Testis (tissue), 5 donors: ENCODE measurements around the gene AUP1. TPM values are rescaled to one million over a fixed set of nuclear protein-coding genes. Genes with fewer than 3 reads are reported as not detected.

Experiments
- DNase-seq: peaks from one replicate; pipeline ENCODE4 v3.0.0-alpha.2; 2019
- H3K27ac ChIP-seq, 2 donors: fragments of 200-600 bp; sonication (generic); one replicate each; pipeline ENCODE4 v1.5.1; 2019
- H3K27me3 ChIP-seq: fragments of 200-600 bp; sonication (generic); one replicate; pipeline ENCODE4 v1.5.1; 2019
- H3K36me3 ChIP-seq: fragments of 200-600 bp; sonication (generic); one replicate; pipeline ENCODE4 v1.5.1; 2017; ENCODE audit warnings: low read depth; ENCODE audit errors: missing control alignments
- H3K4me1 ChIP-seq: fragments of 200-600 bp; sonication (generic); one replicate; pipeline ENCODE4 v1.5.1; 2019
- H3K4me3 ChIP-seq, 2 donors: fragments of 200-600 bp; sonication (generic); one replicate each; pipeline ENCODE4 v1.5.1; 2017 to 2019
- H3K9me3 ChIP-seq: fragments of 200-600 bp; sonication (generic); one replicate; pipeline ENCODE4 v1.5.1; 2017
- POLR2A ChIP-seq: fragments of 450-650 bp; IDR thresholded peaks from one replicate; pipeline ENCODE4 v1.6.1; 2017; ENCODE audit warnings: antibody characterized with exemption, mild to moderate bottlenecking, moderate library complexity
- WGBS, 2 donors: methylation state at CpG; one replicate each; pipeline ENCODE4 v1.1.5; 2018; 5-methylcytosine and 5-hydroxymethylcytosine counted together
- intact Hi-C: fragments of 100-400 bp; cut with DNase I; formaldehyde crosslinking; loops from one replicate; pipeline ENCODE4 v1.15.1; 2023; ENCODE audit warnings: low total_unique reads
- long read RNA-seq, 2 donors: transcript quantifications; one replicate each; lab custom pipeline, GENCODE V29; 2026
- polyA plus RNA-seq: library from polyadenylated mRNA; stranded (reverse); fragments of 350-450 nt; fragmentation: Illumina TruSeq; extraction: RNeasy Lipid Tissue Mini Kit (QIAGEN cat#74804); gene quantifications from one replicate; pipeline ENCODE4 v1.2.3, GENCODE V29; 2014; ENCODE audit warnings: low read depth, low replicate concordance; ENCODE audit not compliant: insufficient read depth
- total RNA-seq, 2 donors: library from RNA; depleted of rRNA; stranded (reverse); fragments of >200 nt; gene quantifications; one replicate each; pipeline ENCODE4 v1.2.3, GENCODE V29; 2016
- TF ChIP-seq, protein P1 (sequence below), 3 experiments: fragments of 450-650 bp in 2 of 3; fragments of 200-600 bp in 1 of 3; sonication (generic) in 1 of 3; IDR thresholded peaks; one replicate each; pipeline ENCODE4 v1.5.1; 2016 to 2019; ENCODE audit warnings: antibody characterized with exemption in 3 of 3, mild to moderate bottlenecking in 2 of 3, moderate library complexity in 1 of 3

The AUP1 gene, protein sequence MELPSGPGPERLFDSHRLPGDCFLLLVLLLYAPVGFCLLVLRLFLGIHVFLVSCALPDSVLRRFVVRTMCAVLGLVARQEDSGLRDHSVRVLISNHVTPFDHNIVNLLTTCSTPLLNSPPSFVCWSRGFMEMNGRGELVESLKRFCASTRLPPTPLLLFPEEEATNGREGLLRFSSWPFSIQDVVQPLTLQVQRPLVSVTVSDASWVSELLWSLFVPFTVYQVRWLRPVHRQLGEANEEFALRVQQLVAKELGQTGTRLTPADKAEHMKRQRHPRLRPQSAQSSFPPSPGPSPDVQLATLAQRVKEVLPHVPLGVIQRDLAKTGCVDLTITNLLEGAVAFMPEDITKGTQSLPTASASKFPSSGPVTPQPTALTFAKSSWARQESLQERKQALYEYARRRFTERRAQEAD
- total RNA-seq (100 to 1,000 TPM; 141 to 169 TPM), polyA plus RNA-seq (107 TPM)
- long read RNA-seq, donor 1, transcript AUP1-201 (12 exons, 1,695 nt), result major isoform, 18 of 66 reads
- long read RNA-seq, donor 1, partial matches to known transcripts, result 45 of 66 reads
- long read RNA-seq, donor 1, other reads (novel, unspliced or antisense), result 0 of 66 reads
- long read RNA-seq, donor 2, transcript AUP1-201 (12 exons, 1,695 nt), result major isoform, 18 of 41 reads
- long read RNA-seq, donor 2, partial matches to known transcripts, result 22 of 41 reads
- long read RNA-seq, donor 2, other reads (novel, unspliced or antisense), result 0 of 41 reads

DNA sequence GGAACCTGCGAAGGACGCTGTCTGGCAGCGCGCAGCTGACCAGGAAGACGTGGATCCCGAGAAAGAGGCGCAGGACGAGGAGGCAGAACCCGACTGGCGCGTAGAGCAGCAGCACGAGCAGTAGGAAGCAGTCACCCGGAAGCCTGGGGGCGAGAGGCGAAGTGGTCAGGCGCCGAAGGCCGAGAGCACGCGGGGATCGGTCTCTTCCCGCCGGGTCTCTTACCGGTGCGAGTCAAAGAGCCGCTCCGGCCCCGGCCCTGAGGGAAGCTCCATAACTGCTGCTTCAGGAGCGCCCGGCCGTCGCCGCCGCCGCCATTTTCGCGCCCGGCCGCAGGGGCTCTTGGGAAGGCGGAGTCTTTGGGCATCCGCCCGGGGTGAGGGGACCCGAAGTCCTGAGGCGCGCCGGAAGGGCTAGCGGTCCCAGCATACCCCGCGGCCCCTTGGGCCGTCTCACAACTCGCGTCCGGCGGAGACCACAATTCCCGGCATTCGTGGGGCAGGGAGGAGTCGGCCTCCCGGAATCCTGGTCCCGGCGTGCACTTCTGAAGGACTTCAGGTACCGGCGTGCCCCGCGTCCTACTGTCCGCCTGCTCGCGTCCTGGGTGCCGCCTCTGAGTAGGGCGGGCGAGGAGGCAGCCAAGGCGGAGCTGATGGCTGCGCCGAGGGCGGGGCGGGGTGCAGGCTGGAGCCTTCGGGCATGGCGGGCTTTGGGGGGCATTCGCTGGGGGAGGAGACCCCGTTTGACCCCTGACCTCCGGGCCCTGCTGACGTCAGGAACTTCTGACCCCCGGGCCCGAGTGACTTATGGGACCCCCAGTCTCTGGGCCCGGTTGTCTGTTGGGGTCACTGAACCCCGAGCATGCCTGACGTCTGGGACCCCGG, at the start of gene AUP1, which contains the start of gene HTRA2:
Gene AUP1, minus strand, starts transcription at position 350 of the 882 bp plus-strand sequence. Its CDS starts 77 bp downstream, at position 273.
Gene HTRA2, plus strand, starts transcription at position 577 of the 882 bp plus-strand sequence. Its CDS starts 74 bp downstream, at position 651.
- peak; percentile 99 for DNase-seq
- intact Hi-C loops, result no loop called here
- Histone ChIP-seq H3K9me3 (no peaks in the 10 kb centered on the region), H3K4me1 (peaks cover 16% of the 10 kb centered on the region), H3K36me3 (no peaks in the 10 kb centered on the region), H3K27me3 (no peaks in the 10 kb centered on the region), H3K4me3 (peak within 1 kb of the TSS; percentile 72 to 87), H3K27ac (peak within 1 kb of the TSS; percentile 62 to 82)
- 0 to 3% methylated on average over 15 to 56 of the region's 87 CpGs for WGBS, 2 donors
- no peak for TF ChIP-seq POLR2A
- TF ChIP-seq, protein P1, sequence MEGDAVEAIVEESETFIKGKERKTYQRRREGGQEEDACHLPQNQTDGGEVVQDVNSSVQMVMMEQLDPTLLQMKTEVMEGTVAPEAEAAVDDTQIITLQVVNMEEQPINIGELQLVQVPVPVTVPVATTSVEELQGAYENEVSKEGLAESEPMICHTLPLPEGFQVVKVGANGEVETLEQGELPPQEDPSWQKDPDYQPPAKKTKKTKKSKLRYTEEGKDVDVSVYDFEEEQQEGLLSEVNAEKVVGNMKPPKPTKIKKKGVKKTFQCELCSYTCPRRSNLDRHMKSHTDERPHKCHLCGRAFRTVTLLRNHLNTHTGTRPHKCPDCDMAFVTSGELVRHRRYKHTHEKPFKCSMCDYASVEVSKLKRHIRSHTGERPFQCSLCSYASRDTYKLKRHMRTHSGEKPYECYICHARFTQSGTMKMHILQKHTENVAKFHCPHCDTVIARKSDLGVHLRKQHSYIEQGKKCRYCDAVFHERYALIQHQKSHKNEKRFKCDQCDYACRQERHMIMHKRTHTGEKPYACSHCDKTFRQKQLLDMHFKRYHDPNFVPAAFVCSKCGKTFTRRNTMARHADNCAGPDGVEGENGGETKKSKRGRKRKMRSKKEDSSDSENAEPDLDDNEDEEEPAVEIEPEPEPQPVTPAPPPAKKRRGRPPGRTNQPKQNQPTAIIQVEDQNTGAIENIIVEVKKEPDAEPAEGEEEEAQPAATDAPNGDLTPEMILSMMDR (IDR thresholded peaks at IDR 0.05), result no peak

DNA sequence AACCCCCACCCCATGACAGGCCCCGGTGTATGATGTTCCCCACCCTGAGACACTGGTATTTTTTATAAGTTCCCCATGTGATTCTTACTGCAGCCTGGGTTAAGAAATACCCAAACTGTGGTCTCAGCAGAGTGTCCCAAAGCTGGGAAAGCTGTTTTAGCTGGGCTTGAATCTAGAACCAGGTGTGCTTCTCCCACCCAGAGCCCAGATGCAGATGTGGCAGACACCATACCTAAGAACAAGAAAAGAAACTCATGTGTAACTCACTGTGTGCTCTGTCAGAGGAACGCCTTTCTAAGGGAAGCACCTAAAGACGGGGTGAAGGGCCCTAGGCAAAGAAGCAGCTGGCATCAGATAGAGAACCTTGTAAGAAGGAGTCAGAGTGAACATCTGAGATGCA, 48.9 kb upstream of the AUP1 start:
- DNase-seq, result no peak
- Histone ChIP-seq H3K36me3 (no peaks in the 10 kb centered on the region), H3K4me1 (no peaks in the 10 kb centered on the region), H3K27ac (no peak overlapping the region), H3K27me3 (no peaks in the 10 kb centered on the region), H3K9me3 (no peaks in the 10 kb centered on the region), H3K4me3 (no peak overlapping the region)
- intact Hi-C loops, result no loop called here
- 93 to 95% methylated on average over 3 of the region's 3 CpGs for WGBS, 2 donors
- no peak for TF ChIP-seq POLR2A
- TF ChIP-seq, protein P1 (IDR thresholded peaks at IDR 0.05), result no peak

DNA sequence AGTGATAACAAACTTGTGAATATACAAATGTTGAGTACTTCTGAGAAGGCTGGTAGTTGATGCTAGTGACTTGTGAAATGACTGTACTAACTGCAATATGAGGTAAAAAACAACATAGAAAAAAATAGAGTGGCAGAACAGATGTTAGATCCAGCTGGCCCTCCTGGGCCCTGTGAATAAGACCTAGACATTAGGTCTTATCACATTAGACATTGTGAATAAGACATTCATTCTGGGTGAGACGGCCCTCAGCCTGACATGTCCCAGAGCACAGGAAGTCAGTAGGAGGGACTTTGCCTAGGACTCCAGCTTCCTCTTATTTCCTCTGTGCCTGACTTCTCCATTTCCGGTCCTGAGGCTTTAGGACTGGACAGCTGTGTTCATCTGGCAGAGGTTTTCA, 47.9 kb upstream of the AUP1 start:
- Histone ChIP-seq H3K27ac (no peak overlapping the region), H3K4me3 (no peak overlapping the region), H3K27me3 (no peaks in the 10 kb centered on the region), H3K9me3 (no peaks in the 10 kb centered on the region), H3K36me3 (no peaks in the 10 kb centered on the region), H3K4me1 (no peaks in the 10 kb centered on the region)
- 62 to 71% methylated on average over 2 of the region's 2 CpGs for WGBS, 2 donors
- DNase-seq, result no peak
- no peak for TF ChIP-seq POLR2A
- TF ChIP-seq, protein P1 (IDR thresholded peaks at IDR 0.05), result no peak
- intact Hi-C loops, result no loop called here

DNA sequence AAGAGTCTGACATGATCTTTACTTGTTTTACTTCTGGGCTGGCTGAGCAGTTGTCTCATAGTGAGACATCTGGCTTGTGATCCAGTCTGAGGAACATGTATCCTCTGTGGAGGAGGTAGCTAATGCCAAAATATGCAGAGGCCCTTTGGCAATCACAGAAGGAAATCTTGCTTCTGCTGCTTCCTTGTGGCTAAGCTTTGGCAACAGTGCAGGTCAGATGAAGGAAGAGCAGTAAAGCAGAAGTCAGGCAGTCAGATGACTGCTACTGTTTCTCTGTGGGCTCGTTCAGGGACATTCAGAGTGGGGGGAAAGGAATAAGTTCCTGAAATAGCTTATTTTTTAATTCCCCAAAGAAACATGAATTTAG, 47.3 kb upstream of the AUP1 start:
- 33% methylated on average over 1 of the region's 1 CpG for WGBS, 2 donors
- intact Hi-C loops, result no loop called here
- DNase-seq, result no peak
- TF ChIP-seq, protein P1 (IDR thresholded peaks at IDR 0.05), result no peak
- no peak for TF ChIP-seq POLR2A
- no peaks in the 10 kb centered on the region for H3K36me3 ChIP-seq
- H3K9me3 ChIP-seq, result no peaks in the 10 kb centered on the region
- H3K4me1 ChIP-seq, result no peaks in the 10 kb centered on the region
- no peak overlapping the region for H3K27ac ChIP-seq
- no peaks in the 10 kb centered on the region for H3K27me3 ChIP-seq
- H3K4me3 ChIP-seq, result no peak overlapping the region
